HCT116 (cell line): ENCODE measurements around the gene ADGRB3.

Experiments
- ELF1 ChIP-seq: IDR thresholded peaks from 2 replicates; pipeline ENCODE4 v1.6.1; 2012; ENCODE audit warnings: low read depth, borderline replicate concordance
- FOSL1 ChIP-seq: IDR thresholded peaks from 2 replicates; pipeline ENCODE4 v1.6.1; 2012; ENCODE audit warnings: low read depth
- POLR2A ChIP-seq: IDR thresholded peaks from 2 replicates; pipeline ENCODE4 v1.7.0; 2011; ENCODE audit warnings: borderline replicate concordance; ENCODE audit not compliant: insufficient read depth, insufficient read length; ENCODE audit errors: extremely low read depth
- POLR2AphosphoS5 ChIP-seq: IDR thresholded peaks from 2 replicates; pipeline ENCODE4 v1.6.1; 2011; ENCODE audit warnings: mild to moderate bottlenecking, low read depth, low read length, moderate library complexity
- TF ChIP-seq, protein P1 (sequence below), 3 experiments: fragments of 200-600 bp in 1 of 3; sonication (generic) in 1 of 3; IDR thresholded peaks in 2 of 3; conservative IDR thresholded peaks in 1 of 3; 2 replicates each; pipeline ENCODE4 v1.5.1; 2012 to 2017; ENCODE audit warnings: low read depth in 2 of 3, low read length in 2 of 3, antibody characterized with exemption in 1 of 3, borderline replicate concordance in 1 of 3, control low read depth in 1 of 3, mild to moderate bottlenecking in 1 of 3, mixed read lengths in 1 of 3, mixed run types in 1 of 3, moderate library complexity in 1 of 3; ENCODE audit not compliant: insufficient read depth in 1 of 3

DNA sequence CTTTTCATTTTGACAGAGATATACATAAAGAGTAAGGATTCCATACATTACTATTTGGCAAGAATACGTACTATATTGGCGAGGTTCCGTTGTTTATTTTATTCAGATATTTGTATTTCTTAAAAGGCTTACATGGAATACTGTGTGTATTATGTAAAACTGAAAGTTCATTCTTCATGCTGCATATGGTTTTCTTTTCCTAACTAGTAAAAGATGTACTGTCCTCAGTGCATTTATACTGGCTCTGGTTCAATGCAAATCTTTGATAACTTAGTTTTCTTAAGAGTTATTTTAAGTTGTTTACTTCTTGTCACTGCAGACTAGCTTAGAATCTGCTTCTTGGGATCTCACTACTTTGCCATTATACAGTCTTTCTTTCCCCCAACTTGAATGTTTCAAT is 42.0 kb downstream of the ADGRB3 start:
- TF ChIP-seq ELF1, result no peak
- no peak for TF ChIP-seq FOSL1
- TF ChIP-seq POLR2A, result no peak
- TF ChIP-seq POLR2AphosphoS5, result no peak
- TF ChIP-seq, protein P1, sequence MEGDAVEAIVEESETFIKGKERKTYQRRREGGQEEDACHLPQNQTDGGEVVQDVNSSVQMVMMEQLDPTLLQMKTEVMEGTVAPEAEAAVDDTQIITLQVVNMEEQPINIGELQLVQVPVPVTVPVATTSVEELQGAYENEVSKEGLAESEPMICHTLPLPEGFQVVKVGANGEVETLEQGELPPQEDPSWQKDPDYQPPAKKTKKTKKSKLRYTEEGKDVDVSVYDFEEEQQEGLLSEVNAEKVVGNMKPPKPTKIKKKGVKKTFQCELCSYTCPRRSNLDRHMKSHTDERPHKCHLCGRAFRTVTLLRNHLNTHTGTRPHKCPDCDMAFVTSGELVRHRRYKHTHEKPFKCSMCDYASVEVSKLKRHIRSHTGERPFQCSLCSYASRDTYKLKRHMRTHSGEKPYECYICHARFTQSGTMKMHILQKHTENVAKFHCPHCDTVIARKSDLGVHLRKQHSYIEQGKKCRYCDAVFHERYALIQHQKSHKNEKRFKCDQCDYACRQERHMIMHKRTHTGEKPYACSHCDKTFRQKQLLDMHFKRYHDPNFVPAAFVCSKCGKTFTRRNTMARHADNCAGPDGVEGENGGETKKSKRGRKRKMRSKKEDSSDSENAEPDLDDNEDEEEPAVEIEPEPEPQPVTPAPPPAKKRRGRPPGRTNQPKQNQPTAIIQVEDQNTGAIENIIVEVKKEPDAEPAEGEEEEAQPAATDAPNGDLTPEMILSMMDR (IDR thresholded peaks at IDR 0.05 in 2 of 3, conservative IDR thresholded peaks at IDR 0.05 in 1 of 3; ENCODE audit: borderline replicate concordance in 1 of 3, insufficient read depth in 1 of 3, low read depth in 2 of 3, low read length in 2 of 3), result no peak
